GM21515 (cell line): ENCODE measurements around the gene KCNT2.

Source experiments
- ATAC-seq: cut with Tn5 transposase; IDR thresholded peaks from one replicate; pipeline ENCODE4 v1.9.1; 2021; ENCODE audit not compliant: unreplicated experiment

Gene KCNT2

DNA sequence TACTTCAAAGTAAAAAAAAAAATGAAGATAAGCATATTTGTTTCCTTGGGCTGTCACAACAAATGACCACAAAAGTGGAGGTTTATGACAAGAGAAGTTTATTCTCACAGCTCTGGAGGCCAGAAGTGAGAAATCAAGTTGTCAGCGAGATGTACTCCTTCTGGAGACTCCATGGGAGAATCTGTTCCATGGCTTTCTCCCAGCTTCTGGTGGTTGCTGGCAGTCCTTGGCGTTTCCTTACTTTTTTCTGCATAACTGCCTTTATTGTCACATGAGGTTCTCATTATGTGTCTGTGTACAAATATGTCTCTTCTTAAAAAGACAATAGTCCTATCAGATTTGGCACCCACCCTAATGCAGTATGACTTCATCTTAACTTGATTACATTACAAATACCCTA is 398.3 kb downstream of the KCNT2 start:
- ATAC-seq: no peak

GRCh38 chr1:196209265-196209664 is 399.0 kb downstream of the KCNT2 start:
- no peak for ATAC-seq

GRCh38 chr1:196207612-196208217 is 400.5 kb downstream of the KCNT2 start:
- ATAC-seq: no peak

- ATAC-seq: no peak
Observed at GRCh38 chr1:196205882-196206281, 402.4 kb downstream of the KCNT2 start.

- no peak for ATAC-seq
Observed at GRCh38 chr1:196196486-196196885, 411.8 kb downstream of the KCNT2 start.

DNA sequence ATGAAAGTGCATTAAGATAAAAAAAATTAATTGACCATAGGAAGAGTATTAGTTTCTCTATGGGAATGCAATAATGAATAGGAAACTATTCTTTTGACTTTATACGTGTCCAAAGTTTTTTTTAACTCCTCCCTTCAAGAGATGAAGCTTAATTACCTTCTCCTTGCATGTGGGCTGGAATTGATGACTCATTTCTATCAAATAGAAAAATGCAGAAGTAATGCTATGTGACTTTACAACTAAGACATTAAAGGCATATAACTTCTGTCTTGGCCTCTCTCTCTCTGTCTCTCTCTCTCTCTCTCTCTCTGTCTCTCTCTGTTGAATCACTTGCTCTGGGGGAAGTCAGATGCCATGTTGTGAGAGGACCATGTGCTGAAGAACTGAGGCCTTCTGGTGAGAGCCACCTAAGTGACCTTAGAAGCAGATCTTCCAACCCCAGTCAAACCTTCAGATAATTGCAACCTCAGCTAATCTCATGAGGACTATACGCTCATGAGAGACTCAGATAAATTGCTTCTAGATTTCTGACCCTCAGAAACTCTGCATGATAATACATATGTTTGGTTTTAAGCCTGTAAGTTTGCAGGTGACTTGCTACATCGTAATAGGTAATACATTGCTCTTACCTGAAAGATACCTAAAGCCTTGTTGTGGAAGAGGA is 414.2 kb downstream of the KCNT2 start:
- no peak for ATAC-seq

- ATAC-seq: no peak
Observed at GRCh38 chr1:196183941-196184340, 424.3 kb downstream of the KCNT2 start.

DNA sequence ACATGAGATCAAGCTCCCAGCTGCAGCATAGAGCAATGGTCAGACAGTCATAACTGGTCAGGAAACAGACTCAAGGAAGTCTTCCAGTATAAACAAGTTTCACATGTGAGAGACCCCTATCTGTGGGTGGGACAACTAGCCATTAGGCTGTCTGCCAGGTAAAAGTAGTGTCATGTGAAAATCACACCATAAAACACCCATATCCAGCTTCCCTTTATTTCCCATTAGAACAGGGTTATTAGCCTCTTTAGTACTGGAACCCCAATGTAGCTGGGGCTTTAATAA is 426.7 kb downstream of the KCNT2 start:
- ATAC-seq: no peak

- ATAC-seq: no peak
Observed at GRCh38 chr1:196180847-196181593, 427.2 kb downstream of the KCNT2 start.

DNA sequence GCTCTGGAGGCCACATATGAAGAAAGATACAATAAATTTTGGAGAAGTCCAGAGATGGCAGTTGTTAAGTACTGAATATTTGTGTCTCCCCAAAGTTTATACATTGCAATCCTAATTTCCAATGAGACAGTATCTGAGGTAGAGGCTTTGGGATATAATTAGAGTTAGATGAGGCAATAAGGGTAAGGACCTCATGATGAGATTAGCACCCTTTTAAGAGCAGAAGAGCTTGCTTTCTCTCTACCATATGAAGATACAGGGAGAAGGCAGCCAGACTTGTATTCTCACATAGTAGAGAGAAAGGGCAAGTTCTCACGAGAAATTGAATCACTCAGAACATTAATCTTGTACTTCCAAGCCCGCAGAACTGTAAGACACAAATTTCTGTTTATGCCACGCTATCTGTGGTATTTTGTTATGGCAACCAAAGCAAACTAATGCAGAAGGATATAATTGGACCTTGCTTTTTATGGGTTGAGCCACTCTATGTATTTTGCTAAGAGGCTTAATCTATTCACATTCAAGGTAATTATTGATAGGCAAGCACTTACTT is 430.1 kb downstream of the KCNT2 start:
- no peak for ATAC-seq
